GM23338 (cell line): ENCODE data around the gene FASTKD3.

ENCODE experiments used
- CREB1 ChIP-seq: fragments of 250-450 bp; sonication (Bioruptor Pico); IDR thresholded peaks from 2 replicates; pipeline ENCODE4 v1.5.0; 2020; ENCODE audit warnings: low read depth, mild to moderate bottlenecking, moderate library complexity
- EZH2 ChIP-seq: fragments of 200-600 bp; sonication (generic); IDR thresholded peaks from one replicate; pipeline ENCODE4 v1.8.0; 2017; ENCODE audit warnings: antibody characterized with exemption, mild to moderate bottlenecking, low read depth; ENCODE audit not compliant: unreplicated experiment
- EZH2phosphoT487 ChIP-seq: fragments of 200-600 bp; sonication (generic); IDR thresholded peaks from one replicate; pipeline ENCODE4 v1.8.1; 2018; ENCODE audit warnings: antibody characterized with exemption; ENCODE audit not compliant: unreplicated experiment
- JUNB ChIP-seq: IDR thresholded peaks from one replicate; pipeline ENCODE4 v1.6.1; 2016; ENCODE audit warnings: antibody characterized with exemption; ENCODE audit not compliant: unreplicated experiment
- POLR2AphosphoS5 ChIP-seq: IDR thresholded peaks from 2 replicates; pipeline ENCODE4 v1.6.1; 2016; ENCODE audit warnings: antibody characterized with exemption, low read depth
- REST ChIP-seq: IDR thresholded peaks from one replicate; pipeline ENCODE4 v1.6.1; 2018; ENCODE audit warnings: antibody characterized with exemption; ENCODE audit not compliant: unreplicated experiment
- ZNF114 ChIP-seq: fragments of 250-450 bp; sonication (Bioruptor Pico); IDR thresholded peaks from 2 replicates; pipeline ENCODE4 v1.5.0; 2020; ENCODE audit warnings: mild to moderate bottlenecking, moderate library complexity
- ZNF331 ChIP-seq: fragments of 250-450 bp; sonication (Bioruptor Pico); IDR thresholded peaks from 2 replicates; pipeline ENCODE4 v1.5.0; 2020; ENCODE audit warnings: low read depth, mild to moderate bottlenecking, moderate library complexity
- TF ChIP-seq, protein P1 (sequence below), 2 experiments: fragments of 200-600 bp in 1 of 2; sonication (generic) in 1 of 2; conservative IDR thresholded peaks; 2 replicates each; pipeline versions ENCODE4 v1.5.1 to v1.6.1; 2016 to 2017; ENCODE audit warnings: antibody characterized with exemption in 2 of 2, low read depth in 2 of 2, mild to moderate bottlenecking in 2 of 2, moderate library complexity in 1 of 2
- TF ChIP-seq, protein P2 (sequence below): IDR thresholded peaks from 2 replicates; pipeline ENCODE4 v1.6.1; 2016; ENCODE audit warnings: antibody characterized with exemption

DNA sequence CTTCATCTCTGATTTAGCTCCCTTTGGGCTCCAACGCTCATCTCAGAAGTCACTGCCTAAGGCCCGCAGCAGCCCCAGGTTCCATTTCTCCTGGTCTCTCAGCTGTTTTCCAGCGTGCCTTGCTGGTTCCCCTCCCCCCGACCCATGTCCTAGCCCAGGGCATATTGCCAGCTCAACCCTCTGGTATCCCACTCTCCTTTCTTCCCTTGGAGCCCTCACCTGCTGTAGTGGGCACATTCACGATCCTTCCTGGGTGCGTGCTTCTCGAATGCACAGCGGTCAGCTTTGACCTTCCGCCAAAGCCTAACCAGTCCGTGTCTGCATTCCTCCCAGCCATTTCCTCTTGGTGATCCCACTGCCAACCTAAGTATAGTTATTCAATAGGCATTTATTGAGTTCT, 54.0 kb downstream of the FASTKD3 start:
- TF ChIP-seq POLR2AphosphoS5 (no peak), EZH2phosphoT487 (no peak), EZH2 (no peak), REST (no peak), CREB1 (no peak), ZNF331 (CRISPR knock-in tag) (no peak), ZNF114 (CRISPR knock-in tag) (no peak), JUNB (no peak)
- TF ChIP-seq, protein P1, sequence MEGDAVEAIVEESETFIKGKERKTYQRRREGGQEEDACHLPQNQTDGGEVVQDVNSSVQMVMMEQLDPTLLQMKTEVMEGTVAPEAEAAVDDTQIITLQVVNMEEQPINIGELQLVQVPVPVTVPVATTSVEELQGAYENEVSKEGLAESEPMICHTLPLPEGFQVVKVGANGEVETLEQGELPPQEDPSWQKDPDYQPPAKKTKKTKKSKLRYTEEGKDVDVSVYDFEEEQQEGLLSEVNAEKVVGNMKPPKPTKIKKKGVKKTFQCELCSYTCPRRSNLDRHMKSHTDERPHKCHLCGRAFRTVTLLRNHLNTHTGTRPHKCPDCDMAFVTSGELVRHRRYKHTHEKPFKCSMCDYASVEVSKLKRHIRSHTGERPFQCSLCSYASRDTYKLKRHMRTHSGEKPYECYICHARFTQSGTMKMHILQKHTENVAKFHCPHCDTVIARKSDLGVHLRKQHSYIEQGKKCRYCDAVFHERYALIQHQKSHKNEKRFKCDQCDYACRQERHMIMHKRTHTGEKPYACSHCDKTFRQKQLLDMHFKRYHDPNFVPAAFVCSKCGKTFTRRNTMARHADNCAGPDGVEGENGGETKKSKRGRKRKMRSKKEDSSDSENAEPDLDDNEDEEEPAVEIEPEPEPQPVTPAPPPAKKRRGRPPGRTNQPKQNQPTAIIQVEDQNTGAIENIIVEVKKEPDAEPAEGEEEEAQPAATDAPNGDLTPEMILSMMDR (conservative IDR thresholded peaks at IDR 0.05; ENCODE audit: low read depth in 2 of 2), result no peak
- TF ChIP-seq, protein P2, sequence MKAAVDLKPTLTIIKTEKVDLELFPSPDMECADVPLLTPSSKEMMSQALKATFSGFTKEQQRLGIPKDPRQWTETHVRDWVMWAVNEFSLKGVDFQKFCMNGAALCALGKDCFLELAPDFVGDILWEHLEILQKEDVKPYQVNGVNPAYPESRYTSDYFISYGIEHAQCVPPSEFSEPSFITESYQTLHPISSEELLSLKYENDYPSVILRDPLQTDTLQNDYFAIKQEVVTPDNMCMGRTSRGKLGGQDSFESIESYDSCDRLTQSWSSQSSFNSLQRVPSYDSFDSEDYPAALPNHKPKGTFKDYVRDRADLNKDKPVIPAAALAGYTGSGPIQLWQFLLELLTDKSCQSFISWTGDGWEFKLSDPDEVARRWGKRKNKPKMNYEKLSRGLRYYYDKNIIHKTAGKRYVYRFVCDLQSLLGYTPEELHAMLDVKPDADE, result no peak
